Activated T-helper 1 cell treated with Interleukin-2 at 50 U/mL for 16 hours (primary cell): ENCODE measurements around the gene TENM4.

Source experiments
- DNase-seq: peaks from one replicate; pipeline ENCODE4 v3.0.0-alpha.2; 2020; ENCODE audit warnings: low read depth

Gene TENM4

DNA sequence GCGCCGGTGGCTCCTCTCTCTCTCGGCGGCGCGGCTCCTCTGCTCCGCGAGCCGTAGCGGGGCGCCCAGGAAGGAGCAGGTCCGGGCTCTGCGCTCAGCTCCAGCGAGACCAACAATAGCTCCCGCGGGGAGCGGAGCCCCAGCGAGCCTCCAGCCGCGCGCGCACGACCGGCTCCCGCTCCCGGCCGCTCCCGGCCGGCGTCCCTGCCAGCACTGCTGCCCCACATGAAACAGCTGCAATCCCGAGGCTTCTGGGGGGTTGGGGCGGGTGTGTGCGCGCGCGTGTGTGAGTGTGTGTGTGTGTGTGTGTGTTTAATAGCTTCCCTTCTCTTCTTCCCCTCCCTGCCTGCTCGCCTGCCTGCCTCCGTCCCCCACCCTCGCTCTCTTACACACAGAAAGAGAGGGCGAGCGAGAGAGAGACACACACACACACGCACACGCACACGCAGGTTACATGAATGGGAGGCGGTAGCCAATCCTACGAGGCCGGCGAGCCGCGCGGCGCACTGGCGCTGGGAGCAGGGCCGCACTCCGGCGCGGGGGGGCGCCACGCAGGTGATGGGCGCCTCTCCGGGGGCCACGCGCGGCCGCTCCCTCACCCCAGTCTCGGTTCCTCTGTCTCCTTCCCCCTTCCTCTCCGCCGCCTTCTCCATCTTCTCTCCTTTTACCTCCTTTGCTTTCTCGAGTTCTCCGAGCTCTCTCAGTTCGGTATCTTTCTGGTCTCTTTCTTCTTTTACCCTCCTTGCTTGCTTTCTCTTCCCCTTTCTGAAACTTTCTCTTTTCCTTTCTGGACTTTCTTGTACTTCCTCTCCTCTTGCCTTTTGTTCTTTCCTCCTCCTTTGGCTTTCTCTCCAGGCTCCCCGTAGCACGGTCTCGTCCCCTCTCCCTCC lies at the start of gene TENM4:
Gene TENM4, minus strand, starts transcription at position 460 of the 890 bp plus-strand sequence. CDS start 371,086 bp downstream, outside the sequence.
- DNase-seq: no peak

DNA sequence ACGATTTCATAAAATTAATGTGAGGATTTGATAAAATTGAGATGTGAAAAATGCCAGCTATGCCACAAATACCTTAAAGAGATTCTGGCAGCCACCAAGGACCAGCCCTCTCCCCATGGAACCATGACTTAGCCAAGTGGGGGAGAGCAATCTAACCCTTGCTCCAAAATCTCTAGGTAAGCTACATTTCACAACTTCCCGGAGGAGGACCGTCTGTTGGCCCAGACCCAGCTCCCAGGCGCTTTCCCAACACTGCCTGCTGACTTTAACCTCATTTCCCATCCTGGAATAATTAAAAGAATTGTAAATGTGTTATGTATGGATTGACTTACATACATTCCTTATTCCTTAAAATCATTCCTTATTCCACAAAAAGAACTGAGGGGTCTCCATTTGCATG lies 47.5 kb upstream of the TENM4 start:
- no peak for DNase-seq

DNA sequence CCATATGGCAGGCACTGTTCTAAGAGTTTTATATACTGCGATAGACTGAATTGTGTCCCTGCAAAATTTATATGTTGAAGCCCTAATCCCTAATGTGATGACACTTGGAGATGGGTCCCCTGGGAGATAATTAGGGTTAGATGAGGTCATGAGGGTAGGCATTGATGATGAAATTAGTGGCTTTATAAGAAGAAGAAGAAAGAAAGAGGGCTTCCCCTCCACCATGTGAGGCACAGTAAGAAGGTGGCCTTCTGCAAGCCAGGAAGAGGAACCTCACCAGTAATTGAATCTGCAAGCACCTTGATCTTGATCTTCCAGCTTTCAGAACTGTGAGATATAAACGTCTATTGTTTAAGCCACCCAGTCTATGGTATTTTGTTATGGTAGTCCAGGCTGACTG lies 46.6 kb upstream of the TENM4 start:
- DNase-seq: no peak

DNA sequence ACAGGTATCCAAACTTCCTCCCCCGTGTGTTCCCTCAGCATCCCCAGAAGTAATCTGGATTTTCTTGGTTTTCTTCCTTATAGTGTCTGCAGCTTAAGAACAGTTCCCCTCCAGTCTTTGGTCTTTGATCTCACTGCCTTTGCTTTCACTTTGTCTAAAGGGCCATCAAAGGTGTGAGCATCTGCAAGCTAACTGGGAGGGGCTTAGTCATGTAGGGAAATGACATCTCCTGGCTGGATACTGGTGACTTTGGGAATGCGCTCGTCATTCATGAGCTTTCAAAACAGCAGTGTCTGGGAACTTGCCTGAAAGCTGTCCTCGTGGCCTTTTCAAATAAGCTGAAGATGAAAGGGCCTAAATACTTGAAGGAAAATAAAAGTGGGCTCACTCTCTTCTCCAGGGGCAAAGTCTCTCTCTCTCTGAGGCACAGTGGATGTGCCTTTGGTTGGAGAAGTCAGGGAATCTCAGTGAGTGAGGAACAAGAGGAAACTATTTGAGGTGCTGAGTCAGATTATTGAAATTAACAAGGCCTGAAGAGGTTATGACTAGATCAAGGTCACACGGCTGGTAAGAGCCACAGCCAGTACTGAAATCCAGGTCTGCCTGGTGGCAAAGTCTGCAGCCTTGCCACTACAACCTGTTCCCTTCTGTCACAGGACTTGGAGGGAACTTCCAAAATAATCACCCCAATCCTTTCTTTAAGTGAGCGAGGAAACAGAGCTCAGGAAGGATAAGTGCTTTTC lies 45.6 kb upstream of the TENM4 start:
- DNase-seq: no peak

DNA sequence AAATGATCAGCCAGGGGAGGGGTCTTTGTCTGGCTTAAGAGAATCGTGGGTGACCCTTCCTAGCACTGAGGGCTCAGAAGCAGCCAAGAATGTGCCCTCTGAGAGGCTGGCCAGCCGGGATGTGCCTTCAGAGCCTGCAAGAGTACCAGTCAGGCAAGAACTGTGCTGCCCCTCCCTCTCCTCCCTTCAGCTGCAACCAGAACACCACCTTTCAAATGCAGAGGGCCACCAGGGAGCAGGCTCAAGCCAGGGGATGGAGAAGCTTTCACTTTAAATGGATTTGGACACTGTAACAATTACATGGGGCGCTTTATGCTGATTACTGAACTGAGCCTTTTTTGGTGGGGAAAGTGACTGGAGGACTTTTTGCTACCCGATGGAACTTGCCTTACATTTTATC lies 44.9 kb upstream of the TENM4 start:
- no peak for DNase-seq

DNA sequence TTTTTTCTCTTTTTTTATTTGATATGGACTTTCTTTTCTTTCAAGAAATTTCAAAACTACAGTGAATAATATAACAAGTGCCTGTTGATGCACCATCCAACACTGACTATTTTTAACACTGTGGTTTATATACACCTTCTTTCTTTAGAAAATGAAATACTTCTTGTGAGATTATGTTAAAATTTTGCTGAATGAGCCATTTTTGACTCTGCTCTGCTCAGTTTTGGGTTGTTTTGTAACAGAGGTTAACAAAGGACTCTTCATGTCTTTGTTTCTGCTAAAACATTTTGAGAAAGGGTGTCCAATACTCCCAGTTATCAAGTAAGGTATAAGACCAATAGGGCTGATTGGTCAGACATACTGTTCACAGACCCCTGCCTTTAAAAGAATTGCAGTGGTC lies 44.0 kb upstream of the TENM4 start:
- no peak for DNase-seq

DNA sequence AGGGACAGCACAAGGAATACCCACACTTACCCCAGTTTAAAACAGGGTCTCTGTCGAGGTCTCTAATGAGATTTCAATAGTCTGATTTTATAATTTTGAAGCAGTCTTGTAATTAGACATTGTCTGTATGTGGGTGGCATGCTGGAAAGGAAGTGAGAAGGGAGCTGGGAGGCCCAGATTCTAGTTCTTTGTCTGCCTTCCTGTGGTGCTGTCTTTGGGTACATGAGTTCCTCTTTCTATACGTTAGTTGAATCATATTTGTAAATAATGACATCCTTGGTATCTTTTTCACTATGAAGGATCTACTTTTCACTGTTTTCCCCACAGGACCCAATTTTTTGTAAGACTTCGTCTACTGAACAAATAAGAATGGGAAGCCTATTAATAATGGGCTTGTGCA lies 42.0 kb upstream of the TENM4 start:
- DNase-seq: no peak

DNA sequence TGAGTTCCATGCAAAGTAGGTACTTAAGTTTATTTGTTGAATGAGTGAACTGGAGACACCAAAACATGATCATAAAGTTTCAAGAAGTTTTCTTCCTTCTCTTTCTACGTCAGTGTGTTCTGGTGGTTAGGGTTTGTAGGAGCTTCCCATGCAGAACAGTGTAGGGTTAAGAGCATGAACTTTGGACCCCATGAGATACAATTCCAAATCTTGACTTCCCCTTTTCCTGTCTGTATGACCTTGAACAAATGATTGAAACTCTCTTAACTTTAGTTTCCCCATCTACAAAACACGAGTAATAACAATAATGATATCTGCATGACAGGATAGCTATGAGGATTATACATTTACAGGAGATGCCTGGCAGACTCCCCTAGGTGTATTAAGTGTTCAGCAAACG lies 41.0 kb upstream of the TENM4 start:
- DNase-seq: no peak

DNA sequence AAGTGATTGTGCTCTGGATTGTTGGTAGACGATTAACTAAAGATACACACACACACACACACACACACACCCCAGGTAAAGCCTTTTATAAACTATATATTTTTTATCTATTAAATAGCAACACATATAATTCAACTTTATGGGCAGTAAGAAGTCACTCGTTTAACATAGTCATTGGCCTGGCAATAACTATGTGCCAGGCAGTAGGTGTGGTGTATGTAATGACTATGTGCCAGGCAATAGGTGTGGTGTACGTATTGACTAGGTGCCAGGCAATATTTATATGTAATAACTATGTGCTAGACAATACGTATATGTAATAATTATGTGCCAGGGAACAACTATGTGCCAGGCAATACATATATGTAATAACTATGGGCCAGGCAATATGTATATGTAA lies 40.0 kb upstream of the TENM4 start:
- DNase-seq: no peak

DNA sequence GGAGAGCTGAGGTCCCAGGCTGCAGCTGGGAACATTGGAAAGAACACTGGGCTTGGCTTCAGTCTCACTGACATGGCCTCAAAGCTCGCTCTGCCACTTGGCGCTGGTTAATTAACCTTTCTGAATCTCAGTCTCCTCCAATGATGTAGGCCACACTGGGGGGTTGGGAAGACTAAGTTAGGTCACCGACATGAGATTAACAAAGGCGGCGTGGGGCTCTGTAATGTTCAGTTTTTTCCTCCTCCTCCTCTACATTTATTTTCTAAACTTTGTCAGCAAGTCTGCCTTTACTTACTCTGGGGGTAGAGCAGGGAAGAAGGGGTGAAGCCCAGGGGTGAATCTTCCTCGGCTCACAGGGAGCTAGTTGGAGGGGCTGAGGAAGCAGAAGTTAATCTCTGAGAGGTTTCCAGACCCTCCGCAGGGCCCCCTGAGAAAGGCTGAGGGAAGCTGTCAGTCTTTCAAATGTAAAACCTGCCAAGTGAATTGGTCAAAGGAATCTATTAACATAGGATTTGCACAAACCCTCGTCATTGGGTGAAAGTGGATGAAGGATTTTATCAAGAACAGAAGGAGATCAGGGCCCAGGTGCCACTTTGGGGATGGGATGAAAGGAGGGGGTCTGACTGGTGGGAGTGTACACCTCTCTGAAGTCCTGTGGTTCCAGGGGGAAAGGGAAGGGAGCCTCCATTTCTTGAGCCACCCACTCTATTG lies 32.1 kb upstream of the TENM4 start:
- DNase-seq: no peak

DNA sequence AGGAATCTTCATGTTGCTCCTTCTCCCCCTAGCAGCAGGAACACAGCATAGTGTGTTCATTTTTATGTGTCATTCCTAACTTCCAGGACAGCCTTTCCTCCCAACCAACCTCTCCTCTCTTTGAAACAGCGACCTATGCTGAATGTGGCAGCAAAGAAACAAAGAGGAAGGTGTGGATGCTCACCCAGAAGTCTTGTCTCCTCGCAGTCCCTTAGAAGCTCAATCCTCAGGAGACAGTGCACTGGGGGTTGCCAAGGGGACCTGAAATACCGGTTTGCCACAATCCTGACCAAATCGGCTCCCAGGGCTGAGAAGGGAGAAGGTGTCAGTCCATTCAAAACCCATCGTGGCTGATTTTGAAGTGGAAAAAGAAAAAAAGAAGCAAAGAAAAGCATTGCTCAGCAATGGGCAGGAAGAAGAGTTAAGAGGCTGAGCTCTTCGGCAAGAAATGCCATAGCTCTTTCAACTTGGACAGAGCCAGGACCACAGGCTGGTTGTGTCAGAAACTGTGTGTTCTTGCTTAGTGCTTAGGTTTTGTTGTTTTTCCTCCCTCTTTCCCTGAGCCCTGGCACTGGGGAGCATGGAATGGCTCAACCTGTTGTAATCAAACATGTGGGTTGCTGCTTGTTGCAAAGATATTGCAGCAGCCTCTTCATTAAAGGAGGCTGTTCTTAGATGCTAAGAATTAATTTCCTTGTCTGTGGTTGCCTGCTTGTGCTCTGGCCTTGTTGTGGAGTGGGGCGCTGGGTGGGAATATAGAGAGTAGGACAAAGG lies 30.4 kb upstream of the TENM4 start:
- no peak for DNase-seq

DNA sequence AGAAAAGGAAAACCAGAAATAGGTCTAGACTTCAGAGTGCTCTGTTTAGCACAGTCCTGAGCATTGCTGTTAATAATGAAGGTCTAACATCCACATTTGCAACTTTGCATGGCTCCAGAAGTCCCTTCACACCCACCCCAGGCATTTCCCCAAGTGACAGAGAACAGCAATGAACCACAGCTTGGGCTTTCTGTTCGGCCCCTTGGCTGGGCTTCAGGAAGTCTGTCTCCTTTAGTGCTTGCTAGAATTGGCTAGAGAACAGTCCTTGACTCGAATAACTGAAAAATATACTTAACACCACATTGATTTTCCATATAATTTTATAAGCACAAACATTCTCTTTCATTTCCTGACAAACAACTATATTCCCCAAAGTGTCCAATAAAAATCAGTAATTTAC lies 29.3 kb upstream of the TENM4 start:
- DNase-seq: no peak

DNA sequence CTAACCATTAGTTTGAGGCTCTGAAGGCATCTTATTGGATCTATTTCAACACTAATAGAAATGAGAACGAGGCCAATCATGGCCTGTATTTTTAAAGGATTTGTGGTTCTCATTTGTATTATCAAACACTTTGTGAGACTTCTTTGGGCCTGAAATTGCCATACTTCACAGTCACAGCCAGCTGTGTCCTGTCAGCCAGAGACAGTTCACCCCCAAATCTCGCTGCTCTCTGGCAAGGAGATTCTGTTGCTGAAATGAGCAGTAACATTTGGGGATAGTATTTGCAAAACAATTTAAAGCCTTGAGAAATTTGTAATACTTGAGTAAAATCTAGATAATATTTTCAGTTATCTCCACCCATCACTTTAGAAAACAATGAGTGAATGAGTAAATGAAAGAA lies 26.9 kb upstream of the TENM4 start:
- DNase-seq: no peak

DNA sequence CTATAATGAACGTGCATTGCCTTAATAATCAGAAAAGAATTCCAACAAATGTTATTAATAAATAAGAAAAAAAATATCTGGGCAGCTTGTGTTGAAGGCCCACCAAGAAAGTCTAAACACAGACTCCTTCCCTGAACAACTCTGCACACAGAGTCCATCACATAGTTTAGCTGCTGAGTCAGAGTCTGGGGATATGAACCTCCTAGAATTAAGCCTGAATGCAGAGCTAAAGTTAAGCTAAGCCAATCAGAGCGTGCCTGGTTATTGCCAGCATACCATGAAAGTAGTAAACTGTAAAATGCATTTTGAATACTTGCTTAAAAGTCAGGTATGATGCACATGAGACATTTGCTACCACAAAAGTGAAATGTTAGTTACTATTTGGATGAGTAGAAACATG lies 25.6 kb upstream of the TENM4 start:
- no peak for DNase-seq

DNA sequence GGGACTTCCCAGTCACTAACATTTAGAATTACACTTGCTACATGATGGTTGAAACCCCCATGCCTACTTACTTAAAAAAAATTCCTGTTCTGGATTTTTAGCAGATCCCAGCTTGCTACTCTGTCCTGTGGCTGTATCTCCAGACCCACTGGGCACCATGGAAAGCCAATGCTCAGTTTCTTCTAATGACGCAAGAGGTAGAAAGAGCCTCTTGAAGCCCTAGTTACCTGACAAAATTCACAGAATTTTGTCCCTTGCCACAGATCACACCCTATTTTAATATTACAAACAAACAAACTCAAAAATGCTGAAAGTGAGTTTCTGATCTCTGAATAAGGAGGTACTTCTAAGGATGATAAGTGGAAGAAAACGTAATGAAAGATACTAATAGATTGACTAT lies 24.3 kb upstream of the TENM4 start:
- no peak for DNase-seq

DNA sequence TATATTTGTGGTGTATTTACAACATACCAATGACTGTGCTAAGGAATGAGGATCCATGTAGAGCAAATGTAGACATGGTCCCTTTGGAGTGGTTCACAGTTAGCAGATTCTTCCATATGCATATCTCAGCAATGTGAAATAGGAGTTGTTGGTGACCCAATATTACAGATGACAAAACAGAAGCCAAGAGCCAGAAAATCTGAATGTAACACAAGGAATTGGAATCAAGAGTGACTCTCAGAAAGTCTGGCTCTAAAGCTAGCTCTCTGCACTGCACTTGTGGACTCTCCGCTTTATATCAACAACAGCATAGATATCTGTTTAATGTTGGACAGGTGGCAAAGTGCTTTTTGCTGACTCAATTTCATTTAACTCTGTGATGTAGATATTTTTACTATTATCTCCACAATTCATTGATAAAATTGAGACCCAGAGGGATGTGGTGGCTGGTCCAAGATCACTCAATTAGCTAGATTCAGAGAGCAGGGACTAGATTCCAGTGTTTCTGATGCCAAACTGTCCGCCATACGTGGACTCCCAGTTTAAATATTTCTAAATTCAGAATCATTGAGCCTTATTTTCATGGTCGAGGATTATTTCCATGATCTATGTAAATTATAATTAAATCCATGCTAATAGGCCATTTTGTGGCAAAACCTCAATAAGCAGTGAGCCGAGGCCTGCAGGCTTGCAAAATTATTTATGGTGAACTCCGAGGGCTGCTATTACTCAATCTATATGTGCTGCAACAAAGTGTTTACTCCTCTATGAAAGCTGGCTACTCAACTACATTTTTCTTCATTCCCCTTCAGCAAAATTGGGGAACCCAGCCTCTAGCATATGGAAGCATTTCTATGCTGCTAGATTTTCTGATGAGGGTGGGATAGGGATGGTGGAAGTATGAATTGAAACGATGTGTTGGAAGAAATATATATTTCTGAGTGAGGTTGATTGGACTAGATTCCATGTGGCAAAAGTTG lies 21.1 kb upstream of the TENM4 start:
- no peak for DNase-seq

DNA sequence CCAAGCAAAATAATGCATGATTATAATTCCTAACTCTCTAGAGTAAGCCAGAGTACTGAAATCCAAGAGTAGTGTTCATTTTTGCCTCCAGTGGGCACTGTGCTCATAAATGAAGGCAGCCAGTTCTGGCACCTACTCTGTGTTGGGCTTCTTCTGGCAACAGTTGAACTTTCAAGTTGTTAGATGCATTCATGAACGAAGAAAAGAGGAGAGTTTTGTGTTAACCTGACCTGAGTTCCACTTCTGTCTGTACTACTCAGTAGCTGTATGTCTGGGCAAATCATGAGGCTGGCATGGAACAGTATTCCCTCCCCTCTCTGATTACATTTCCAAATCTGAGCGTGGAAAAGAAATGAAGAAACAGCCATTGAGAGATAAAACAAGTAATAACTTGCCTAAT lies 20.3 kb upstream of the TENM4 start:
- DNase-seq: no peak

DNA sequence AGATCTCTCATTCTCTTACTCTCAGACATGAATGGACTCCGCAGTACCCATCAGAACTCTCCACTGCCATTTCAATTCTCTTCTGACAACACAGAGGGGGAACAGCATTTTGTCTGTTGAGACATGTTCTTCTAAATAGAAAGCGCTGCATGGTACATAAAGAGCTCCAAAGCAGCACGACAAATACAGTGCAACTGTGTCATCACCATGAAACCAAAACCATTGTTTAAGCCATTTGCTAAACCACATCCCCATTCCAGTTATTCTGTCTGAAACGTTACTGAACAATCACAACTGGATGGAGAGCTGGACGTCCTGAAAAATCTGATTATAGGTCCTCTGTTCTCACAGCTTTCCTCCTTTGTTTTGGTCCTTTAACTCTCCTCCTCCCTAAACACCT lies 17.9 kb upstream of the TENM4 start:
- DNase-seq: no peak

DNA sequence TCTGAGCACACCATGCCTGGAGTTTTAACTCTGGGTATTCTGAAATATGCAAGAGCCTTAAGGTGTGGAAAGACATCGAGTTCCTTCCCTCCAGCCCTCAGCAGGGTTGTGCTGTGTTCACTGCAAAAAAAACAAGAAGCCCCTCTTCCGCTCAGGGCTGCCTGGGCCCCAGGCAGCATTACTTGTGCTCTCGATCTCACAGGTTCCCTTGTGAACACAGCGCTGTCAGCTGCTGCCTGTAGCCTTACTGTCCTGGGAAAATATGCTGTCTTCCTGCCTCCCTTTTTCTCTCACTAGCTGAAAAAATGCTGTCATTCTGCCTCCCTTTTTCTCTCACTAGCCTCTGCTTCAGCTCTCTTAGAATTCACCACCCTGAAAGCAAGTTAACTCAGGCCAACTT lies 15.7 kb upstream of the TENM4 start:
- DNase-seq: no peak

DNA sequence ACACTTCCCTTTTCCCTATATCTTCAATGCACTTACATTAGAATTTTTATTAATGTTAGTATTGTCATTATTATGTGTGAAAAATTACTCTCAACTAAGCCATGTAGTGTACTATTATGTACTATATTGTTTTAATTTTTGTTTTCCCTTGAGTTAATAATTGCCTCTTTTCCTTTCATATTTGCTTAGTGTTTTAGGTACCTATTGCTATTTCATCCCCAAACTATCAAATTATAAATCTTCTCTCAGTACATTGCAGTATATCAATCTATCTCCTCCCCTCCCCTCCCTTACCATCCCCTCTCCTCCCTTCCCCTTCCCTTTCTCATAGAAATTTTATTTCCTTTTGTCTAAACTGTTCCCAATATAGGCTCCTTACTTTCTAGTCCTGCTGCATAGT lies 12.8 kb upstream of the TENM4 start:
- no peak for DNase-seq

DNA sequence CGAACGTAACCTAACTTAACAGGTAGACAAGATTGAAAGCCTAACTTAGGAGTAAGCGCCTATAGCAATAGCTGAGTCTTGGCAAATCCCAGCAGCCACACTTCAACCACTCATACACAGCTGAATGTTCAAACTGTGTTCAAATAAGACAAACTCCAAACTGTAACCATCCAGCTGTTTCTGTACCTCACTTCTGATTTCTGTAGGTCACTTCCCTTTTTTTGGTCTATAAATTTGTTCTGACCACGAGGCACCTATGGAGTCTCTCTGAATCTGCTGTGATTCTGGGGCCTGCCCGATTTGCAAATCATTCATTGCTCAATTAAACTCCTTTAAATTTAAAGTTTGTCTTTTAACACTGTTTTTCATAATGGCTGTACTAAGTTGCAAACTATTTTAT lies 8.2 kb upstream of the TENM4 start:
- no peak for DNase-seq
